GM04503 (cell line): ENCODE results near the gene MEF2A.
"Not testable (repeated sequence)": the region's sequence is repeated elsewhere in the genome, so short reads cannot be mapped to it uniquely, and the experiment has no call there.

ENCODE experiments used
- DNase-seq: peaks from one replicate; pipeline ENCODE4 v3.0.0-alpha.2; 2012; ENCODE audit warnings: low read depth

Gene MEF2A

DNA sequence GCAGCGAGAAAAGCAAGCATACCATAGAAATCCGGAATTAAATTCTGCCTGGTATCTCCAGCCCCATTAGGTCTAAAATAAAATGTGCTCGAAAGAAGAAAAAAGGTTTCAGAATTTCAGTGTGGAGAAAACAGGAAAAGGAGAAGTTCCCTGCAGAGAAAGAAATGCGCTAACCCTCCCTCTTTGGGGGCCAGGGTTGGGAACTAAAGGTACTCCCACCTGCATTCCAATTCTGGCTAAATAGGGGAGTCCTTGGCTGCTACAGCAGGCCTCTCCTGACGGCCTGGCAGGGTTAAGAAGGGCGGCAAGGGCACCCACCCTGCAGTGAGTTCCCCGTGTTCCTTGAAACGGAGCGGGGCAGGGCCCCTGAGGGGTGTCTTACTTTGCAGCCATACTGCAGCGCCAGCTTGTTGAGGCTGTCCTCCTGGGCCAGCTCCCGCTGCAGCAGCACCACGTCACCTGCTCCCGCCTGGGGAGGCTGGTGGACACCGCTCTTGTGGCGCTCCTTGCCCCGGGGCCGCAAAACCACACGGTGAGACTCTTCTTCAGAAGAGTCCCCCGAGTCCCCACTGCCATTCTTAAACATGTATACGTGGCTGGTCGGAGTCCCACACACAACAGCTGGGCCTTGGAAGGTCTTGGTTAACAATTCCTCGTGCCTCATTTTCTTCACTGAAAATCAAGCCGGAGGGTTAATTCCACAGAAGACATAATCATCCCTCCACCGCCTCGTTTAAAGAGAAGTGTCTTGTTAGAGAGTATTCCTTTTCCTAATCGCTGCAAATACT, 165.7 kb downstream of the MEF2A start:
- no peak for DNase-seq

DNA sequence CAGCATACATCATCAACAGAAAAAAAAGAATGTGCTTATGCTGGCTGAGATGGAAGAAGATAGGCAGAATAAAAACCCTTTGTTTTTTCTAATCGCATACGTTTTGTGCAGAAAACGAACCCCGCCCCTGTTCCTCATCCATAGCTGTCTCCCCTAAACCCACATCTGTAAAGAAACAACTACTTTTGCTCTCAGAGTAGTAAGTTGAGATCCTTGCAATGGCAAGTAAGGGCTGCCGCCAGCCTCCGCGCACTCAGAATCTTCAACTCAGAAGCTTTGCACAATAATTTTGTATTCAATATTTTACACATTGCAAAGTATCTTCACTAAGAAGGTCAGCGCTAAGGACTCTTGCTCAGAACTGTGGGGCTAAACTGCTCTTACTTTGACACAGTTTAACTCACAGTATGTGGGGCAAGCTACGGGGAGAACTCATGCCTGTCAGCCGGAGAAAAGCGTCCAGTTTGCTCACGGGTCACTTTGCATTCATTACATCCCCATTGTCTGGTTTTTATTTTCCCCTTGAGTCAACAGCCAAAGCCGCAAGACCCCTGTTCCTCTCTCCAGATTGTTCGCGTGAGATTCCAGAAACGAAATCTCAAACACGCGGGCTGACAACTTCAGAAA, 166.5 kb downstream of the MEF2A start:
- DNase-seq: no peak

DNA sequence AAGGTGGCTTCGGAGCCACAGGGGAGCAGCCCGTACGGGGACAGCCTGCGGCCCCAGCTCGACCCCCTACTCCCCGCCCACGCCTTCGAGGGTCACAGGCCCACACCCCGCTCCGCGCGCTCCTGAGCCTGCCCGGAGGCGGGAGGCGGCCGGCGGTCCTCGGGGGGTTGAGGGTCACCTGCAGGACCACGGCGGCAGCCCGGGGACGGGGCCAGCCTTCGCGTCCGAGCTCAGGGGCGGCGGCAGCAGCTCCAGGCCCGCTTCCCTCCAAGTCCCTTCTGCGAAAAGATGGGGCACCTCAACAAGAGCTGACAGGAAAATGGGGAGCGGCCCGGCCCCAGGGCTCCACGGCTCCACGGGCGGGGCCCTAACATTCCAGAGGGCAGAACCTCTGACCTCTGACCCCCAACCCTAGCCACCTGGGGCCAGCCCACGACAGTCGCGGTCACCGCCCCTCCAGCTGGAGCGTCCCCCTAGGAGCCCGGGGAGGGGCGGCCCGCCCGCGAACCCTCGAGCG, 167.0 kb downstream of the MEF2A start:
- DNase-seq: no peak

DNA sequence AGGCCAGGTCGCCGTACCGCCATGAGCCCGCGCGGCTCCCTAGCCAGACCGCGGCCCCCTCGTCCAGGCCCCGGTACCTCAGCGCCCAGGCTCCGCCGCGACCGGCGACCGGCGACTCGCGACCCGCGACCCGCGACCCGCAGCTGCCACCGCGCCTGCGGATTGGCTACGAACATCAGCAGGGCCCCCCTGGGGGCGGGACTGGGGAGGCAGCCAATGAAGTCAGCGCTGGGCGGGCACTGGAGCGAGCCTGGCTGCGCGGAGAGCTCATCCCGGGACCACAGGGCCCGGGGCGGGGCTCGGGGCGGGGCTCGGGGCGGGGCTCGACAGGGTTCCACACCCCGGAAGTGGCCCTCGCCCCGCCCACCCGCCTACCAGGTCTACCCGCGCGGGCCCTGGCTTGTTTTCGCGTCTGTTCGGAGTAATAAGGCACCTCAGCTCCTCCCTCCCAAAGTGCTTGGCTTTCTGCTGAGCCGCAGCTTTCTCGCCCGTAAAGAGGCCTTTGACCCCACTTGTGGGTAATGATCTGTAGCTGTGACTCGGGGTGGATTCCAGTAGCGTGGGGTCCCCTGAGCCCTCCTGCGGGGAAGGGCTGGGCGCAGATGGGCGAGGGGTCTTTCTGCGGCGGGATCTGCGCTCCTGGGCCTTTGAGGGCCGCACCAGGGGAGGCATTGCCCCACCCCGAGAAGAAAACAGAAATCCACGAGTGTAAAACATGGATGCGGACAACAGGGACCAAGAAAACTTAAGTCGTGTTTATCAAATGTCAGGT, 167.7 kb downstream of the MEF2A start, which contains the start of gene LYSMD4:
Gene LYSMD4 (minus strand): TSS at position 170 of the 772 bp plus-strand sequence. CDS start 1,438 bp downstream, outside the sequence.
- DNase-seq: peak; percentile 42

DNA sequence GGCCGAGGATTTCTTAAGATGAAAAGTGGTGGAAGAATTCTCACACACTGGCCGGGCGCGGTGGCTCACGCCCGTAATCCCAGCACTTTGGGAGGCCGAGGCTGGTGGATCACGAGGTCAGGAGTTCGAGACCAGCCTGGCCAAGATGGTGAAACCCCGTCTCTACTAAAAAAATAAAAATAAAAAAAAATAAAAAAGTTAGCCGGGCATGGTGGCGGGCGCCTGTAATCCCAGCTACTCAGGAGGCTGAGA, 168.2 kb downstream of the MEF2A start:
- DNase-seq: not testable (repeated sequence)

DNA sequence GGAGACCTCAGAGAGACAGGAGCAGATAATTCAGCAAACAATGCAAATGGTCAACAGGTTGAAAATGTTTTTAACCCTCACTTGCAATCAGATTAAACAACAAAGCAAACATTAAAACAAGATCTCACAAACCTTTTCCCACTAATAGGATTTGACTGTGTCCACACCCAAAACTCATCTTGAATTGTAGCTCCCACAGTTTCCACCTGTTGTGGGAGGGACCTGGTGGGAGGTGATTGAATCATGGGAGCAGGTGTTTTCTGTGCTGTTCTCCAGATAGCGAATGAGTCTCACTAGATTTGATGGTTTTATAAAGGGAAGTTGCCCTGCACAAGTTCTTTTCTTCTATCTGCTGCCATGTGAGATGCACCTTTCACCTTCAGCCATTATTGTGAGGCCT, 168.8 kb downstream of the MEF2A start:
- DNase-seq: no peak

DNA sequence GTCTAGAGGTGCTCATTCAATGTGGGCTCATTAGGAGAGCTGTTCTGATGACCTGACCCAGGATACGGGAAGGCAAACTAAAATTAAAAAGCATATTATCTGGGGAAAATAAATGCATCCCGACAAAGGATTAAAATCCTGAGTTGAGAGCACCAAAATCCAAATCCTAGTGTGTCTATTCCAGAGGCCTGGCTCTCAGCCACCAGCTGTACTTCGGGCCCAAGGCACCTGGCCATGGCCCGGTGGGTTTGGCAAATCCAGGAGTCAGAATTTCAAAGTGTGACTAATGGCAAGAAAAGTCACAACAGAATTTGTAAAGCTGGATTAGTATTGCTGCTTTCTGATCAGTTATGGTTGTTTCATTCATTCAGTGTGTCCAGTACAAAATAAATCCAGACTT, 170.1 kb downstream of the MEF2A start:
- no peak for DNase-seq

DNA sequence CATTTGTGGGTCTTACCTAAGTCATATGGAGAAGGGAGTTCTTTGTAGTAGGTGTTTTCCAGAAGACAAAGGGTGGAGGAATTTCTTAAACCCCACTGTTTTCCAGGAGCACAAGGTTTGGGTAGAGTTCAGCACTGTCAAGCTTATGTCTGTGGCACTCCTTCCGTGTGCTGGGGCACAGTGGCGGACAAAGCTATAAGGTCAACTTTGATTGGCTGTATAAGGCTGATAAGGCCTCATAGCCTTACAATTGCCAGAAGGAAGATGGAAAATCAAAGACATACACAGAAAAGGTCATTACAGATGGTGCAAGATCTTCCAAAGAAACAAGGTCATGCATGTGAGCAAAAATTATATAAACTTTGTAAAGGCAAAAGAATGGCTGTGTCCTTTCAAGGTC, 170.9 kb downstream of the MEF2A start:
- no peak for DNase-seq

DNA sequence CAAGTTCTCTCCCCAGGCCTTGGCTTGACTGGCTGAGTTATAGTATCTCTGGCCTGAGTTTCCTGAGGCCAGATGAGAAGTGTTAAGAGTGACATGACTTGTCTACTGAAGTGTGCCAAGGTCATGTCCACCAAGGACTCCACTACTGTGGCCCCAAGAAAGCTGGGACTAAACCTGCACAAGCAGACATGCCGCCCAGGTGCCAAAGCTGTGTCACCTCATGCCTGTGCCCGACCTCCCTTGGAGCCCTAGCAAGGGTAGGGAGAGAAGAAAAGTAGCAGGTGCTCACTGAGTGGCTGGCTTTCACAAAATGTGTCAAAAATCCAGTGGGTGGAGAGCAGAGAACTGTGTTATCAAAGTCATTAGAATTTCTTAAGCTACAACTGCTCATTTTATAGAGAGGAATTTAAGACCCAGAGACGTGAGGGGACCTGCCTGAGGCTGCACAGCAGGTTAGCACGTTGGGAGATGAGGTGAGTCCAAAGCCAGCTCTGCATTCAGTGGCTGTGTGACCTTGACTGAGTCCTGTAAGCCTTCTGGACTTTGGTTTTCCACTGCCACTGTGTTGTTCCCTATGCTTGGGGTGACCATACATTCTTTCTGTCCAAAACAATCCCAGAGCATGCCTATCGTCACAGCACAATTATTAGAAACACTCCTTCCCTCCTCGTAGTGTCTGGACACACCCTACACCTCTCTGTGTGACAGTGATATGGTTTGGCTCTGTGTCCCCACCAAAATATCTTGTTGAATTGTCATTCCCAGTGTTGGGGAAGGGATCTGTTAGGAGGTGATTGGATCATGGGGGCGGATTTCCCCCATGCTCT, 172.4 kb downstream of the MEF2A start:
- no peak for DNase-seq

DNA sequence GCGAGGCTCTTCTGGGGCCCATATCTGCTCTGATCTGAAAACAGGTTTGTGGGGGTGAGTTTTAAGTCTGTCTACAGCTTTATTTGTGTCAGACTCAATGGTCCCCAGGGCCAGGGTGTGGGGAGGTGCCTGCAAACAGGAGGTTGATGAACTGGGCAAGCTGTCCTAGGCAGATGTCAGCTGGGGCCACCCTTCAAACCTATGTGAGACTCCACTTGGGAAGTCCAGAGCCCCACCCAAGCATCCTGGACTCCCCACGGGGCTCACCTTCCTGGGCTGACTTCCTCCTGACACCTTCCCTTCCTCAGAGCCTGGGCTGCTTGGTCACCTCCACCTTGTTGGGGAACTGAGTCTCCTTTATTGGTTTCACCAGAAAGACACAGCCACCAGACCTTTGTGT, 176.1 kb downstream of the MEF2A start:
- no peak for DNase-seq

DNA sequence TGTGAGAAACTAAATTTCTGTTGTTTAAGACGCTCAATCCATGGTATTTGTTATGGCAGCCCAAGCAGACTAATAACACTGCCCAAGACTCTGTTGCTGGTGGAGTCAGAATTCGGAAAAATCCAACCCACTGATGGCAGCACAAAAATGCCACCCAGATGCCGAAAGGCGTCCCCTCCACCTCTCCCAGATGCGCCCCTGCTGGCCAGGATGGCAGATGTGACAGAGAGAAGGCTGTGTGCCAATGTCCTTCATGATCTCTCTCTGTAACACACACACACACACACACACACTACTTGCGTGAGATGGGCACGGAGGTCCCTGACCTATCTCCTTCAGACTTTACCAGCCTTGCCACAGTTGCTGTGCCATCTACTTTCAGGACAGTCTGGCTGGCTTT, 178.4 kb downstream of the MEF2A start:
- no peak for DNase-seq

DNA sequence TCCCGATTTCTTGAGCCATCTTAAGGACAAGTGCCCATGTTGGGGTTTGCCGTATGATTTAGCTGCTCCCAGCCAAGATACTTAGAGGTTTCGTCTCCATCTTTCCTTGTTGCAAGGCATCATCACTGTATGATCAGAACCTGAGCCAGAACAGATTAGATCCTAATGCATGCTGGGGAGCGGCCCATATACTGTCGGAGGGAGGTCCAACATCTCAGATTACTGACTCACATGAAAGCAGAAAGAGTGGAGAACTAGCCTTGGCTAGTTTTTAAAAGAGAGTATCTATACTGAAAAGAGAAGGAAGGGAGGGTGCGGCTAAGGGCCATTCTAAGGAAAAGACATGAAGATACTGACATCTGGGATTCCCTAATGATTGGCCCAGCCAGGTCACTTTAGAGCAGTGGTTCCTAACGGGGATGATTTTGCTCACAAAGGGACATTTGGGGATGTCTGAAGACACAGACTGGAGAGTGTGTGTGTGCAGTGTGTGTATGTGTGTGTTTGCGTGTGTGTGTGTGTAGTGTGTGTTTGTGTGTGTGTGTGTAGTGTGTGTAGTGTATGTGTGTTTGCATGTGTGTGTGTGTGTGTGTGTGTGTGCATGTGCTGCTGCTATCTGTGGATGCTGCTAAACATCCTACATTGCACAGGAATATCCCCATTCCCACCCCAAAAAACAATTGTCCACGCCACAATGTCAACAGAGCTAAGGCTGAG, 179.7 kb downstream of the MEF2A start:
- DNase-seq: no peak

DNA sequence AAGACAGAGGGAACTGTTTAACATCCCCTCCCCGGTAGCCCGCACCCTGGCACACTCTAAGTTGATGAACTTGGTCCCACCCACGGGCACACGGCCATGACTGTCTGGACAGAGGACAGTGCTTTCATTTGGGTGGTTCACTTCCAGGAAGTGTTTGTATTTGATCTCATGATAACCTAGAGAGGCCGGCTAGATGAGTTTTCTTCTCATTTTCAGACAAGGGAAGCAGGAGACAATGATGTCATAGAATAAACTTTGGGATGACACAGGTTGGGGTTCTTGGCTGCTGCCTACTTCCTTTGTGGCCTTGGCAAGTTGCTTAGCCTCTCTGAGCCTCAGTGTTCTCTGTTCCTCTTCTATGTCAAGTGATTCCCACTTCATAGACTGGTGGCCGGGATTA, 183.6 kb downstream of the MEF2A start:
- no peak for DNase-seq

DNA sequence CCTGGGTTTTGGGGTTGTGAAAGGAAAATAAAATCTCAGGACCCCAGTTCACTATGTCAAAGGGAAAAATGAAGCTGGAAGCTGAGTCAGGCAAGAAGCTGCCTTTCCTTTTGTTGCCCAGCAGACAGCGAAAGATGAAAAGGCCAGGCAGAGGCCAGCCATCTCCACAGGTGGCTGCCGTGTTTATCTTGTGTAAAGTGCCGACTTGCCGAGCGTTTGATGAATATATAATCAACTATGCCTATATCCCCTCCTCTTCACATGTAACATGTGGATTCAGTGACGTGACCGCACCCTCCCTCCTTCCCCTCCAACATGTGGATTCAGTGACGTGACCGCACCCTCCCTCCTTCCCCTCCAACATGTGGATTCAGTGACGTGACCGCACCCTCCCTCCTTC, 184.5 kb downstream of the MEF2A start:
- not testable (repeated sequence) for DNase-seq

DNA sequence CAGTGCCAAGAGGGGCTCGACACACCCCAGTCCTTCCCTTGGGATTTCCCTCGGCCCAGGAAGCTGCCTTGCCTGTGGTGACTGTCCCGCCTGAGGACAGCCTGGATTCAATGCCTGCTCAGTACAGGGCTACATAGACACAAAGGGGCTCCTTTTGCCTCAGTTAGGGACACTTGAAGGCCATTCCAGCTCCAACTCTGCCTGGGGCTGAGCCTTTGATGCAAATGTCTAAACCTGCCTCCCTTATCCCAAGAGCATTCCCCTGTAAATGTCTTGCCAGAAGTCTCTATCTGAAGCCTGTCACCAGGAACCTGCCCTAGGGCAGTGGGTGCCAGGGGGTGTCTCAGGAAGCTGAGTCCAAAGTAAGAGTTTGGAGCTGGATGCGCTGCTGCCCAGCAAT, 186.8 kb downstream of the MEF2A start:
- DNase-seq: no peak

DNA sequence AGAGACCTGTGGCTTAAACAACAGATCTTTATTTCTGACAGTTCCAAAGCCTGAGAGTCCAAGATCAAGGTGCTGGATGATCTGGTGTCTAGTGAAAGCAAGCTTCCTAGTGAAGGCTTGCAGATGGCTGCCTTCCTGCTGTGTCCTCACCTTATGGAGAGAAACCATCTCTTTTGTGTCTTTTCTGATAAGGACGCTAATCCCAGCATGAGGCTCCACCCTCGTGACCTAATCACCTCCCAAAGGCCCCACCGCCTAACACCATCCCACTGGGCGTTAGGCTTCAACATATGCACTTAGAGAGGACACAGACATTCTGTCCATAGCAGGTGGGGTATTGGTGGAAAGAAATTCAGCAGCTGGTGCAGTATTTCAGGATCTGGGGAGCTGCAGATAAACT, 187.3 kb downstream of the MEF2A start:
- no peak for DNase-seq

DNA sequence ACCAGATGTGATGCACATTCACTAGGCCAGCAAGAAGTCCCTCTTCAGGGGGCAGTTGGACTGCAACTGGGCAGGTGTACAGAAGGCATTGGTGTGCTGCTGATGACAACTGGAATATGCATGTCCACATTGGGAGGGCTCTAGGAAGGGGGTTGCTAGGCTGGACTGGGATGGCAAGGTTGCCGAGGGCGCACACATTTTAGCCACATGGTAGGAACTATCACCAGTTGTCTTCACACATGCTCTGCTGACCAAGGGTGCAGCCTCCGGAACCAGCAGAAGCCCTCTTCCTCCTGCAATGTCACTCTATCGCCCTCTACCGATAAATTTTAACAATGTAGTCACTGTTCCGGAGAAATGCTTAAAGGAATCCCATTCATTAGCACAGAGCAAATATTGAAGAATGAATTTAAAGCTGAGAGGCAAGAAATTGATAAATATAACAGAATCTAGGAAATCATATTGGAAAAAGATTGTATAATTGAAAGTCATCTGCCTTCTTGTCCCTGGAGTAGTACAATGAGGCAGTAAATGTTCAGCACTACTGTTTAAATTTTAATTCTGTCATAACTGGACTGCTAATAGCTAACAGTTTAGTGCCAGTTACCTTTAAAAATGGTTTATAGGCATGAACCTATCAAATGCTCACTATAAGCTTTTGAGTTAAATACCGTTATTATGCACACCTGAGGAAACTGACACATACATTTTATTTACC, 190.1 kb downstream of the MEF2A start:
- peak; percentile 16 for DNase-seq

DNA sequence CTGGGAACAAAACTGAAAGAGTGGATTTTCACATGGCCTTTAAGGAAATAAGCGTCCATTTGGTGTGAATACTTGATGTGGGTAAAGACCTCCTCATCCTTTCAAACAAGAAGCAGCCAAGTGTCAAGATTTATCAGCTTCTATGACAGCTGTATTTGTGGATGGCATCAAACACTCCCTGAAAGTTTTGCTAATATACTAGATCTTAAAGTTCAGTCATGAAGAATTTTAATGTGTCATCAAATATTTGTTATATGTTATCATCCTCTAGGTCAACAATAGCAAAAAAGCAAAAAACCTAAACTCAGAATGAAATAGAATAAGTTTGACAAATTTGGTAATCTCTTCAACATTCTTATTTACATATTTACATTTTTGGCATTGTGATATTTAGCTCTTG, 196.5 kb downstream of the MEF2A start:
- DNase-seq: no peak

DNA sequence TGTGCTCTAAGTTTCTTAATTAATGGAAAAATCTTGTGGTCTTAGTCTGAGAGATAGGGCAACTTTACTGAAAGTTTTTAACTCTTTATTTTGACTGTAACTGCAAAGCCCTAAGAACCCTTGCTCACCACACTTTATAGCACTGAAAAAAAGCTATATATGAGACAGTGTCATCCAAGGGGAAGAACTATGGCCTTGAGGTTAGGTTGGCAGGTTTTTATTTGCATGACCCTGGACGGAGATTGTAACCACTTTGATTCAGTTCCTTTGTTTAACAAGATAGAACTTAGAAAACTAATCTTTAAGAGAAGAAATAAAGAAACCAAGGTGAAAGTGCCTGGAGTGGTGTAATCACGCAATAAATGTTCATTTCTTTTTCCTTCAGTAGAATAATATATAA, 198.0 kb downstream of the MEF2A start:
- no peak for DNase-seq

DNA sequence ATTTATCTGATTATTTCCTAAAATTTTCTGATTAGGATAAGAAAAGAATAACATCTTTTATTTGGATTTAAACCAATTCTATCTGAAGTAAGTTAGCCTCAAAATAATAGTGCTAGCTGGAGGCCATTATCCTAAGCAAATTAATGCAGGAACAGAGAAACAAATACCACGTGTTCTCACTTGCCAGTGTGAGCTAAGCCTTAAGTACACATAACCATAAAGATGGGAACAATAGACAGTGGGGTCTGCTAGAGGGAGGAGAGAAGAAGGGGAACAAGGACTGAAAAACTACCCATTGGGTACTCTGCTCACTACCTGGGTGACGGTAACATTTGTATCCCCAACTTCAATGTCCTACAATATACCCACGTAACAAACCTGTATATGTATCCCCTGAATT, 198.7 kb downstream of the MEF2A start:
- DNase-seq: no peak
